Measurements from ENCODE around the gene MMP2.

DNA sequence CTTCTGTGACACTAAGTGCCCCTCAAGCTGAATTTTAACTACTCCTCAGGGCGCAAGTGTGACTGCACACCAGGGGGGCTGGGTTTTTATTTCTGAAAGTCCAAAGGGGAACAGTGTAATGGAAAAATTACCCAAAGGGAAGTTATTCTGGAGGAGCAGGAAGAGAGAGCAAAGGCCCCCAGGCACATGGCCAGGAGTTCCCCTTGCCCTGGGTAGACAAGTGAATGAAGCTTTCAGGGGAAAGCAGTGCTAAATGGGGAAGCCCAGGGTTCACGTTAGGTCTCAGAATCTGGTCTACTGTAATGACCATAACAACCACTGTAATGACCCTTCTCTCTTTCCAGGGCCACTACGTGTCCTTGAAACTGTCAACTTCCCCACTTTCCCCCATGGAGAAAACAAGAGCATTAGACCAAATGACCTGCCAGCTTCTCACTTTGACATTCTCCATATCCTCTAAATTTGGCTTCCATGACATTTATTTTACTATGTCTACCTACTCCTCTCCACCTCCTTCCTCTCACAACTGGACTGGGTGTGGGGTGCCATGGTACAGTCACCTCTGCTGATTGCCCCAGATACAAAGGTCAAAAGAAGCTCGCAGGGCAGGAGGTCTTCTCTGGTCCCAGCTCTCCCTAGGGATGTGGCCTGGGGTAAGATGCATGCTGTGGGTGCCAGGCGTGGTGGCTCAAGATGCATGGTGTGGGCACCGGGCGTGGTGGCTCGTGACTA lies 34.1 kb upstream of the MMP2 start:
- TF ChIP-seq, protein P1, sequence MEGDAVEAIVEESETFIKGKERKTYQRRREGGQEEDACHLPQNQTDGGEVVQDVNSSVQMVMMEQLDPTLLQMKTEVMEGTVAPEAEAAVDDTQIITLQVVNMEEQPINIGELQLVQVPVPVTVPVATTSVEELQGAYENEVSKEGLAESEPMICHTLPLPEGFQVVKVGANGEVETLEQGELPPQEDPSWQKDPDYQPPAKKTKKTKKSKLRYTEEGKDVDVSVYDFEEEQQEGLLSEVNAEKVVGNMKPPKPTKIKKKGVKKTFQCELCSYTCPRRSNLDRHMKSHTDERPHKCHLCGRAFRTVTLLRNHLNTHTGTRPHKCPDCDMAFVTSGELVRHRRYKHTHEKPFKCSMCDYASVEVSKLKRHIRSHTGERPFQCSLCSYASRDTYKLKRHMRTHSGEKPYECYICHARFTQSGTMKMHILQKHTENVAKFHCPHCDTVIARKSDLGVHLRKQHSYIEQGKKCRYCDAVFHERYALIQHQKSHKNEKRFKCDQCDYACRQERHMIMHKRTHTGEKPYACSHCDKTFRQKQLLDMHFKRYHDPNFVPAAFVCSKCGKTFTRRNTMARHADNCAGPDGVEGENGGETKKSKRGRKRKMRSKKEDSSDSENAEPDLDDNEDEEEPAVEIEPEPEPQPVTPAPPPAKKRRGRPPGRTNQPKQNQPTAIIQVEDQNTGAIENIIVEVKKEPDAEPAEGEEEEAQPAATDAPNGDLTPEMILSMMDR (IDR thresholded peaks at IDR 0.05): no peak
- TF ChIP-seq POLR2A (IDR thresholded peaks at IDR 0.05): no peak
- peak; percentile 60 to 64 for TF ChIP-seq EP300 (IDR thresholded peaks at IDR 0.05)
